HG02973 (cell line): ENCODE data around the gene OR4D9.

Experiments used
- ATAC-seq: cut with Tn5 transposase; IDR thresholded peaks from one replicate; pipeline ENCODE4 v1.9.1; 2021; ENCODE audit warnings: moderate library complexity; ENCODE audit not compliant: unreplicated experiment

OR4D9 gene

DNA sequence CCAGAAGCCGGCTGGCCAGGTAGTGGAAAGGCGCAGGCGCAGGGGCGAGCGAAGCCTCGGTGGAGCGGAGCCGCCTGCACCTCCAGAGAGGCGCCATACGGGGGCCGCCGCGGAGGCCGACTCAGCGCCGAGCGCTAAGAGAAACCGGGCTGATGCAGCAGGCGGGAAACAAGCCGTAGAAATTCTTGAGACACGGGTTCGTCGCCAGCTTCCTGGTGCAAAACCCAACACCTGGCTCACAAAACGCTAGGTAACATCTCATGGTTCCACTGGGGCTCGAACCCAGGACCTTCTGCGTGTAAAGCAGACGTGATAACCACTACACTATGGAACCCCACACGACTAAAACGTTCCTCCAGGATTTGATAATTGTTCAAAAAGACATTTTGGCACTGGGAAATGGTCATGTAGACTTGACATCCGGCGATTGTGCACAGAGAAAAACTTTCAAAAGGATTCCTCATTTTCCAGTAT is 39.1 kb downstream of the OR4D9 start:
- peak; percentile 91 for ATAC-seq

DNA sequence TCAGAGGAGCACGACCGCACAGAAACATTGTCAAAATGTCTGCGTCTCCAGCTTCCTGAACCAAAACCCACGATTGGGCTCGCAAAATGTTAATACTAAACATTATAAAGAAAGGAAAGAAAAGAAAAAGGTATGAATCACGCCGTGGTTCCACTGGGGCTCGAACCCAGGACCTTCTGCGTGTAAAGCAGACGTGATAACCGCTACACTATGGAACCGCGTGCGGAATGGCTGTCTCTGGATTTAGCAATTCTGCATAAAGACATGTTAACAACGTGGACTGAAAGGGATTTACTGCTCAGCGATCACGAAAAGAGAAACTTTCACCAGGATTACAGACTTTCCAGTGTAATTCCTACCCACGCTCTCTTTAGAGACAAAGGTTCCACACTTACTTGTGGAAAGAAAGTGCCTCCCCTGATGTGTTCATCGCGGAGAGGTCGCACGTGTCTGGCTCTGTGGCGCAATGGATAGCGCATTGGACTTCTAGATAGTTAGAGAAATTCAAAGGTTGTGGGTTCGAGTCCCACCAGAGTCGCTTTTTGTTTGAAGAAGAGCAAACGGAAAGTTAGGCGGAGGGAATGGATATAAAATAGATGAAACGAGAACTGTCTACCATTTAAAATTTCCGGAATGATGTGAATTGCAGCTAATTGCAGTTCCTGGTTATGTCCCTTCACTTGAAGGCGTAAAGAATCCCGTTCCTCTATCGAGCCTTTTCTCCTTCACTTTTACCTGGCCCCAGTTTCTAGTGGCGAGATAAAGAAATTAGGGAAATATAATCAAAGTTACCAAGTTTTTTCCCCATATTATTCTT is 39.7 kb downstream of the OR4D9 start:
- peak; percentile 28 for ATAC-seq

DNA sequence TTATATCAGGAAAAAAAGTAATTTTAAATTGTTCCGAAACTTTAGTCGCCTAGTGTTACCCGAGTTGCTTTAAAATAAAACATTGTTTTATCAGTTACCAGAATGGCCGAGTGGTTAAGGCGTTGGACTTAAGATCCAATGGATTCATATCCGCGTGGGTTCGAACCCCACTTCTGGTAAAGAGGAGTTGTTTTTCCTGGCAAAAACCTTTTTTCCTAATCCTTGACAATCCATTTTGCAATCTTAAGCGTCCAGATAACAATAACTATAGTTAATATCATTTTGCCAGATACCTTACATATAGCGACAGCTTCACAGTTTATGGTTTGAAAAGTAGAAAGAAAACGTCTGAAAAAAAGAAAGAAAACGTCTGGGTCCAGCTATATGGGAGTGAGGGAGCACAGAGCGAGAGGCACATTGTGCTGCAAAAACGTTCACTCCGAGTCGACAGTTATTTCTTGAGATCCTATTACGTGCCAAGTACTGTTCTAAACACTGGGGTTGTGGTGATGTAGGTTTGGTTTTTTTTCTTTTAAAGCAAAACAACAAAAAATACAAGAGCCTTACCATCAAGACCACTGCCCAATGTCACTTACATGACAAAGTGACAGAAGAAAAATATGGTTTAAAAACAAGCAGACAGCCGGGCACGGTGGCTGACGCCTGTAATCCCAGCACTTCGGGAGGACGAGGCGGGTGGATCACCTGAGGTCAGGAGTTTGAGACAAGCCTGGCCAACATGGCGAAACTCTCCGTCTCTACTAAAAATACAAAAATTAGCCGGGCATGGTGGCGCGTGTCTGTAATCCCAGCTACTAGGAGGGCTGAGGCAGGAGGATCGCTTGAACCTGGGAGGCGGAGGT is 40.6 kb downstream of the OR4D9 start:
- no peak for ATAC-seq

DNA sequence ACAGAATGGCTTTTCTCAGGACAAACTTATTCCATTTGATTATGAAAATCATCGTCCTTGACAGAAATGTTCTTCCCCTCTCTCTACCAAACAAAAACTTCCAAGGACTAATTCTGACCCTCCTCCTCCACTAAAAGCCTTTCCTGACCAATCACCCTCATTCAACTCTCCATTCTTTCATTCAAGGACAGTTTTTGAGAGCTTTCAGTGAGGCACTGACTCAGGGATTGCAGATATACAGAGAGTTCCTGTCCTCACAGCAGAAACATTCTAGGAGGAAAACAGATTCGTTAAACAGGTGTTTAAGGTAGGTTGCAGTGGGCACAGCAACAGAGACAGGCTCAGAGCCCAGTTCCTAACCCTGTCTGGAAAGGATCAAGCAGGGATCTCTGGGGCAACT is 41.5 kb downstream of the OR4D9 start:
- ATAC-seq: no peak

- ATAC-seq: no peak
These were observed 42.0 kb downstream of the OR4D9 start for GRCh38 chr11:59553323-59553722.

DNA sequence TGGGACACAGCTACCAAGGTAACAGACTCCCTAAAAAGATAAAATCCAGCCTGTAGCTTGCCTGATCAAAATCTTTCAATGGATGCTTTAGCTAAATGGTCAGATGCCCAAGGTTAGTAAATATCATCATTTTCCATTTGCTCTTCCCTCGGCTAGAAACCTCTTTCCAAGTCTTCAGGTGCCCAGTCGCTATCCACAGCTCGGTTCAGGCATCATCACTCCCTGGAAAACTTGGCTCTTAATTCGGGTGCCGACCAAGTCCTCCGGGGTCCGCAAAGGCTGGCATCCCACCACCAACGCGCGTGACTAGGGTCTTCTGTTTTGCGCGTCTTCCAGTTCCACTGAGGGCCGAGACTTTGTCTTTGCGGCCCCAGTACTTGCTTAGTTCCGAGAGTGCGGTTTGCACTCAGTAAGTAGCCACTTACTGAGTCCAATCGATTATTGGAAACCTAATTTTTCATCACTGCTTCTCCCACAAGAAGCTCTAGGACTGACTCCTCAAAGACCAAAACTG is 44.3 kb downstream of the OR4D9 start:
- no peak for ATAC-seq

GRCh38 chr11:59556115-59556916 is 45.0 kb downstream of the OR4D9 start:
- no peak for ATAC-seq

DNA sequence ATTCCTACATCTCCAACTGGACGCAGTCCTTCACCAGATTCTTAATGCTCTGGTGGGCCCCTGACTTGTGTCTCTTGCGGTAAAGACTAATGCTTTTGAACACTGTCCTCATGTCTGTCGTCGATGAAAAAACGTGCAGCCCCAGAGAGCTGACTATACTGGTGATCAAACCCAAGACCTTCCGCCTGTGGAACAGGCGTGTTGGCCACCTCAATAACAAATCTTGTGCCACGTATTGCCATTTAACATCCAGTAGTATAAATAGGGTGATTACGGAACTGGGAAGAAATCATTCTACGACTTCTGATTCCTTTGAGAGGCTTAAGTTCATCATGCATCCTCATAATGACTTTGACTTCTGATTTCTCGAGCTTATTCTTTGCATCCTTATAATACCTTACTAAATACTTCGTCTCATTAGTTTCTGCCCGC is 45.6 kb downstream of the OR4D9 start:
- peak; percentile 11 for ATAC-seq

GRCh38 chr11:59558270-59558643 is 46.9 kb downstream of the OR4D9 start:
- ATAC-seq: no peak

DNA sequence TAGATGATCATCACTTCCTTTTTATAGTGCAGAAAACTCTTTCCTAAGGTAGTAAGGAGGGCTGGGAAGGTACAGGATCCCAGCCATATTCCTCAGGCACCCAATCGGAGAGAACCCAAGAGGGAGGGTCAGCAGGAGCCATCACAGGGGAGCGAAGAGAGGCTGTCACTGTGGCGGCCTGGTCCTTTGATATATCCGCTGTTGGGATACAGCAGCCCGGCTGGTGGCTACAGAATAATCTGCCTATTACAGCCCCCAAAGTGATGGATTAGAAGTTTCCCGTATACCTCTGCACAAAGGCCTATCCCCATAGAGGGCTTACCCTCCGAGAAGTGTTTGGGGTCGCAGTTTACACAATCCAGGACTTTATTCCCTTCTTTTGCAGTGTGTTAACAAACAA is 48.5 kb downstream of the OR4D9 start:
- peak; percentile 3 for ATAC-seq

GRCh38 chr11:59560290-59560701 is 49.0 kb downstream of the OR4D9 start:
- peak; percentile 35 for ATAC-seq

- peak; percentile 31 for ATAC-seq
These were observed 49.5 kb downstream of the OR4D9 start for GRCh38 chr11:59560702-59561473.

DNA sequence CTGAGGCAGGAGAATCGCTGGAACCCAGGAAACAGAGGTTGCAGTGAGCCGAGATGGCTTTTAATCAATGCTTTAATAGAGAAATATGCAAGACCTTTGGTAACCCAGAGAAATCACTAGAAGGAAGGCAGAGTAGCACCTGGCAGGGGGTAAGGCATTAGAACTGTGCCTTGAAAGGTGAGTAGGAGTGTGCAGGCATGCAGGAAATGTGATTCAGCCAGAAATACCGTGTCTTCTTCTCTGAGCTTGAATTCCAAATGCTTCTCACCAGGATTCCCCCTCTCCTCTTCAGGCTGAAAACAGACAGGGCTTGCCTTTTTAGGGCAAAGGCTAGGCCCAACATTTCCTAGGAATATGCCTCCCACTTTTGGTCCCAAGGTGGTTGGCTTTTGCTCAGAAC is 51.0 kb downstream of the OR4D9 start:
- ATAC-seq: no peak
